NCI-H146 (cell line): ENCODE results near the gene GASK1B.

ENCODE experiments used
- DNase-seq: peaks from one replicate; lab custom pipeline; 2025; lab: John Stamatoyannopoulos, UW

The GASK1B gene

GRCh38 chr4:158186815-158187214 is 14.0 kb upstream of the GASK1B start:
- no peak for DNase-seq

- no peak for DNase-seq
Measured at GRCh38 chr4:158182736-158183135, 9.9 kb upstream of the GASK1B start.

- no peak for DNase-seq
Measured at GRCh38 chr4:158181906-158182305, 9.1 kb upstream of the GASK1B start.

- no peak for DNase-seq
Measured at GRCh38 chr4:158179465-158179864, 6.6 kb upstream of the GASK1B start.

GRCh38 chr4:158176776-158177175 is 4.0 kb upstream of the GASK1B start:
- no peak for DNase-seq

GRCh38 chr4:158176108-158176507 is 3.3 kb upstream of the GASK1B start:
- DNase-seq: no peak

GRCh38 chr4:158170691-158171561 is 1.9 kb downstream of the GASK1B start:
- DNase-seq: no peak

- DNase-seq: peak; percentile 16
Measured at GRCh38 chr4:158169931-158170690, 2.7 kb downstream of the GASK1B start.

- DNase-seq: no peak
Measured at GRCh38 chr4:158169506-158169905, 3.3 kb downstream of the GASK1B start.

- DNase-seq: no peak
Measured at GRCh38 chr4:158168606-158169005, 4.2 kb downstream of the GASK1B start.

GRCh38 chr4:158166701-158167100 is 6.1 kb downstream of the GASK1B start:
- no peak for DNase-seq

GRCh38 chr4:158164768-158165213 is 8.0 kb downstream of the GASK1B start:
- DNase-seq: no peak

GRCh38 chr4:158163941-158164767 is 8.7 kb downstream of the GASK1B start:
- DNase-seq: no peak

- DNase-seq: no peak
Measured at GRCh38 chr4:158162631-158163030, 10.2 kb downstream of the GASK1B start.

GRCh38 chr4:158161551-158162354 is 11.1 kb downstream of the GASK1B start:
- no peak for DNase-seq

GRCh38 chr4:158159718-158160094 is 13.1 kb downstream of the GASK1B start:
- no peak for DNase-seq

- no peak for DNase-seq
Measured at GRCh38 chr4:158159054-158159717, 13.6 kb downstream of the GASK1B start.

GRCh38 chr4:158157412-158157811 is 15.4 kb downstream of the GASK1B start:
- DNase-seq: peak; percentile 18

GRCh38 chr4:158155656-158156356 is 17.0 kb downstream of the GASK1B start:
- DNase-seq: peak; percentile 89

GRCh38 chr4:158147151-158147550 is 25.7 kb downstream of the GASK1B start:
- DNase-seq: no peak
